ENCODE measurements around the gene ERVMER34-1.
A peak's percentile ranks its signal among the peaks of the same experiment; 100 is the strongest.

ERVMER34-1 gene, protein sequence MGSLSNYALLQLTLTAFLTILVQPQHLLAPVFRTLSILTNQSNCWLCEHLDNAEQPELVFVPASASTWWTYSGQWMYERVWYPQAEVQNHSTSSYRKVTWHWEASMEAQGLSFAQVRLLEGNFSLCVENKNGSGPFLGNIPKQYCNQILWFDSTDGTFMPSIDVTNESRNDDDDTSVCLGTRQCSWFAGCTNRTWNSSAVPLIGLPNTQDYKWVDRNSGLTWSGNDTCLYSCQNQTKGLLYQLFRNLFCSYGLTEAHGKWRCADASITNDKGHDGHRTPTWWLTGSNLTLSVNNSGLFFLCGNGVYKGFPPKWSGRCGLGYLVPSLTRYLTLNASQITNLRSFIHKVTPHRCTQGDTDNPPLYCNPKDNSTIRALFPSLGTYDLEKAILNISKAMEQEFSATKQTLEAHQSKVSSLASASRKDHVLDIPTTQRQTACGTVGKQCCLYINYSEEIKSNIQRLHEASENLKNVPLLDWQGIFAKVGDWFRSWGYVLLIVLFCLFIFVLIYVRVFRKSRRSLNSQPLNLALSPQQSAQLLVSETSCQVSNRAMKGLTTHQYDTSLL
- total RNA-seq: 0 to 0.07 reads per million in 2 donors

GRCh38 chr4:52750819-52751486 lies at the start of gene ERVMER34-1:
TSS of gene ERVMER34-1 (minus strand) at chr4:52751425. CDS start at chr4:52745520, 5,905 bp downstream.
- DNase-seq: no peak

DNA sequence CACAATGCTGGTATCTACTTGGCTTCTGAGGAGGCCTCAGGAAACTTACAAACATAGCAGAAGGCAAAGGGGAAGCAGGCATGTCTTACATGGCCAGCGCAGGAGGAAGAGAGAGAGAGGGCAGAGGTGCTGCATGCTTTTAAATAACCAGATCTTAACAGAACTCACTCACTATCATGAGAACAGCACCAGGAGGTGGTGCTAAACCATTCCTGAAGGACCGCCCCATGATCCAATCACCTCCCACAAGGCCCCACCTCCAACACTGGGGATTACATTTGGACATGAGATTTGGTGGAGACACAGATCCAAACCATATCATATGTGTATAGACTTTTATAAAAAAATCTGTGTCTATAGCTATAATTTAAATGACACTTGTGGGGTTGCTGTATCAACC lies 48.6 kb upstream of the ERVMER34-1 start:
- no peak for DNase-seq

DNA sequence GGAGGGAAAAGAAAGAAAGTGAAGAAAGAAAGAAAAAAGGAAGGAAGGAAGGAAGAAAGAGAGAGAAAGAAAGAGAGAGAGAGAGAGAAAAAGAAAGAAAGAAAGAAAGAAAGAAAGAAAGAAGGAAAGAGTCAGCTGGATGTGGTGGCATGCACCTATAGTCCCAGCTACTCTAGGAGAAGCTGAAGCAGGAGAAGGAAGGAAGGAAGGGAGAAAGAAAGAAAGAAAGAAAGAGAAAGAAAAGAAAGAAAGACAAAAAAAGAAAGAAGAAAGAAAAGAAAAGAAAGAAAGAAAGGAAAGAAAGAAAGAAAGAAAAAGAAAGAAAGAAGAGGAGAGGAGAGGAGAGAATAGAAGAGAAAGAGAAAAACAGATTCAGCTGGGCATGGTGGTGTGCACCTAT lies 44.3 kb upstream of the ERVMER34-1 start:
- DNase-seq: no peak

DNA sequence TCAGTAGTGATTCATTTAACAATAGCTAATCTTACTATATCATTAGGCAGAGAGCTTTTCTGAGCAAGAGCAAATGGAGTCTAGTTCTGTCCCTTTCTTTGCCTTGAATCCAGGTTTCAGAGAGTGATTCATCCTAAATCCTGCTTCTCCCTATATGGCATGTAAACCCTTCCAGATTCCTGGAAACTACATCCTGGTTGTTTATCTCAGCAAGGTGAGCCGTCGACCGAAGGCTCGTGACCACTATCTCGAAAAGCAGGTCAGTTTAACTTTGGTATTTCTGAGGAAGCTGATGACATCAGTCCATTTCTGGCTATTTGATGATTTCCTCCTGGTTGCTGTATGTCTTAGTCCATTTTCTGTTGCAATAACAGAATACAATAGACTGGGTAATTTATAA lies 40.7 kb upstream of the ERVMER34-1 start:
- DNase-seq: no peak

- no peak for DNase-seq
Measured at GRCh38 chr4:52789774-52790173, 38.5 kb upstream of the ERVMER34-1 start.

GRCh38 chr4:52788806-52789205 lies 37.6 kb upstream of the ERVMER34-1 start:
- DNase-seq: no peak

DNA sequence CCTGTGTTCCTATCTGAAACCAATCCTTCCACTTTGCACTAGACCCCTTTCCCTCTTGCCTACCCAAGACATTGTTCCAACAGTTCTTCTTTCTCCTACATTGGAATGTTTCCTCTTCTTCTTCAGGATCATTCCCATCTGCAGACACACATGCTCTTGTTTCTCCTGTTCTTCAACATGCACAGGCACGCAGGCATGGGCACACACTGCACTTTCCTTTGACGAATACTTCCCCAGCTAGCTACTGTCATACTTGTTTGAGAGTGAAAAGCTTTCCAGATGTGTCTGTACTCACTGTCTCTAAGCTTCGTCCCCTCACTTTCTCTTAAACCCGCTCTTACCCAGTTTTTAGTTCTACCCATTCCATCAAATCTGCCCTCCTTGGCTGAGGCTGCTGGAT lies 31.8 kb upstream of the ERVMER34-1 start:
- no peak for DNase-seq

- DNase-seq: no peak
Measured at GRCh38 chr4:52780617-52781354, 29.6 kb upstream of the ERVMER34-1 start.

GRCh38 chr4:52780206-52780605 lies 29.0 kb upstream of the ERVMER34-1 start:
- no peak for DNase-seq

DNA sequence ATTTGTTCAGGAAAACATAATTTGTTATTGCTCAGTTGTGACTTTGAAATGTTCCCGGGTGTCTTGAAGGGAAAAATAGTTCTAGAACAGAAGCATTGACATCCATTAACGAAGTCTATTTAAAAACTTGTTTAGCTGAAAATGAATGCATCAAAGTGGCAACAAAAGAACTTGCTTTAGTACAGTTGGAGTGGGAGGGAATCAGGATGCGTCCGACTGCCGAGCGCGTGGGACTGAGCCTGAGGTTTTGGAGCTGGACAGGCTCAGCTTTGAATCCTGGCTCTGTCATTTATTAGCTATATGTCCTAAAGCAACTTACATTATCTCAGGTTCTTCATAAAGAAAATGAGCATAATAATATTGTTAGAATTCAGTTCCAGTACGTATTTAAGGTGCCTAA lies 9.0 kb upstream of the ERVMER34-1 start:
- DNase-seq: no peak

GRCh38 chr4:52755426-52755825 lies 4.2 kb upstream of the ERVMER34-1 start:
- DNase-seq: no peak

DNA sequence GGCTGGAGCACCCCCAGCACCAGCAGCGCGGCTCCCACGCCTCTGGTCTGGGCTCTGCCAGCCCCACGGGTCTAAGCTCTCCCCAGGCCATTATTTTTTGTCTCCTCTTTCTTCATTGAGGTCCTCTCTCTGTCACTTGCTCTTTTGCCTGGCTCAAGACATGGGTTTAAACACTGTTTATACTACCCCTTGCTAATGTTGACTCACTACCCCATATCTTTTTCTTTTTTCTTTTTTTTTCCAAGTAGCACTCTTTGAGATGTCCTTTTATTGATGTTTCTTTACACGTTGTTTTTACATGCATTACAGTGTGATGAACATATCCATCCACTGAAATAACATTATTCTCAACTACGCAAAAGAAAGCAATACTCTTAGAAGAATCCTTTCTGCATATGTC lies 1.7 kb upstream of the ERVMER34-1 start:
- no peak for DNase-seq

- DNase-seq: no peak
Measured at GRCh38 chr4:52751487-52751911, 274 bp upstream of the ERVMER34-1 start.

GRCh38 chr4:52750213-52750612 lies 1.0 kb downstream of the ERVMER34-1 start:
- DNase-seq: no peak

DNA sequence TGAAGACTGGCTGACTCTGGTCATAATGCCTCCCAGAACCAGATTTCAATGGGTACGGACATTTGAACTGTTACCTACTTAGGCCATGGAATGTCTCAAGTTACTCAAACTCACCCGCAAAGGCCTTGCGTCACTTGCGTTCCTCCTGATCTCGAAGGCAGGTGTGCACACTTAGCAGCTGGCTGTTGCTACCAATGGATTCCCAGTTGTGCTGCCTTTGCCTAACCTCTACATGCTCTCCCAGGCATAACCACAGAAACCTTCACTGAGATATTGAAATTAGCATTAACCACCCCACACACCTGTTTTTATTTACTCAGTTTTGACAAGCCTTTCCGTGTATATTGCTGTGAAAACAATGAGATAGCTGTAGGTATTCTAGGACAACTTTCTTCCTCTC lies 2.8 kb downstream of the ERVMER34-1 start:
- DNase-seq: no peak

GRCh38 chr4:52744588-52744987 lies 6.6 kb downstream of the ERVMER34-1 start:
- DNase-seq: no peak

DNA sequence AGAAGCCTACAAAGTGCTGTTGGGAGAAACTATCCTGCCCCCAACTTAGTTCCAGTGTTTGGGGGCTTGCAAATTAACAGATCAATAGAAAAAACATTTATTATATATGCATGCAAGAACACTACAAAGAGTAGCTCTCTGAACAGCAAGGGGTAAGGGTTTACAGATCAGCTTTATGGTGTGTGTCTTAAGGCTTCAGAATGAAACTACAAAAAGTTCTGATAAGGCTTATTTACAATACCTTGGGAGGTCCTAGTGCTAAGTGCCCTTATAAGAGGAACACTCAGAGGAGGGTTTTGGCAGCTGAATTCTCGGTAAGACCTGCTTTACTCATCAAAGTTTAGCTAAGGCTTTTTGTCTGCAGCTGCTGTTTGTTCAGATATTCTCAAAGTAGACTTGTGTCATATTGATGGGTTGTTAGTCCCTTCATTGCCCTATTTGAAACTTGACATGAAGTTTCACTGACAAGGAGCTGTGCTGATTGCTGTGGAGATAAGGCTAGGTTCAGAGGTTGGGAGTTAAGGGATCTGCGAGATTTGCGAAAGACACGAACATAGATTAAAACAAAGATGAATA lies 7.7 kb downstream of the ERVMER34-1 start:
- no peak for DNase-seq

DNA sequence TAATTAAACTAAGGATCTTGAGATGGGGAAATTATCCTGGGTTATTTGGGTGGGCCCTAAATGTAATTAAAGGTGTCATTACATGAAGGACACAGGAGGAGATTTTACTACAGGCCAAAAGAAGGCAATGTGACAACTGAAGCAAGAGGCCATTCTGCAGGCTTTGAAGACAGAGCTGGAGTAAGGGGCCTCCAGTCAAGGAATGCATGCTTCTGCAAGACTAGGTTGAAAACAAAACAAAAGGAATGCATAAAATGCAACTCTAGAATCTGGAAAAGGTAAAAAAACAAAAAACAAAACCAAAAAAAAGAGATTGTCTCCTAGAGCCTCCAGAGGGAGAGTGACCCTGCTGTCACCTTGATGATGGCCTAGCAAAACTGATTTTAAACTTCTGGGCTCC lies 21.6 kb downstream of the ERVMER34-1 start:
- DNase-seq: no peak

GRCh38 chr4:52728691-52729240 lies 22.5 kb downstream of the ERVMER34-1 start:
- DNase-seq: no peak

- no peak for DNase-seq
Measured at GRCh38 chr4:52726826-52727580, 24.2 kb downstream of the ERVMER34-1 start.

GRCh38 chr4:52721968-52722815 lies 29.0 kb downstream of the ERVMER34-1 start:
- peak; percentile 80 for DNase-seq
